K562 (cell line): ENCODE results near the gene ARF4. TPM values are rescaled to one million over a fixed set of nuclear protein-coding genes. Genes with fewer than 3 reads are reported as not detected.

Experiments
- ATF4 ChIP-seq: fragments of 450-650 bp; formaldehyde crosslinking; IDR thresholded peaks from 2 replicates; pipeline ENCODE4 v1.4.0; 2022; ENCODE audit warnings: mild to moderate bottlenecking, moderate library complexity
- CEBPG ChIP-seq, 3 experiments: fragments of 200-800 bp in 1 of 3; sonication (Bioruptor generic) in 1 of 3; sonication (generic) in 1 of 3; formaldehyde crosslinking in 1 of 3; IDR thresholded peaks in 2 of 3; conservative IDR thresholded peaks in 1 of 3; 2 replicates each; pipeline versions ENCODE4 v1.6.1 to v1.8.0; 2016 to 2022; ENCODE audit warnings: missing compliant biosample characterization in 2 of 3, missing genetic modification characterization in 2 of 3, mild to moderate bottlenecking in 1 of 3, missing genetic modification reagents in 1 of 3
- CHD2 ChIP-seq: IDR thresholded peaks from 2 replicates; pipeline ENCODE4 v1.6.1; 2011; ENCODE audit warnings: low read depth, low read length
- EHMT2 ChIP-seq: fragments of 450-650 bp; IDR thresholded peaks from 2 replicates; pipeline ENCODE4 v1.6.1; 2018; ENCODE audit warnings: antibody characterized with exemption
- FIP1L1 ChIP-seq: fragments of 200-400 bp; formaldehyde crosslinking; IDR thresholded peaks from 2 replicates; pipeline ENCODE4 v1.6.1; 2018; ENCODE audit warnings: mild to moderate bottlenecking, low read depth, low read length; ENCODE audit not compliant: poor library complexity, severe bottlenecking
- FOXO4 ChIP-seq: fragments of 450-650 bp; formaldehyde crosslinking; IDR thresholded peaks from 2 replicates; pipeline ENCODE4 v1.4.0; 2020; ENCODE audit warnings: mild to moderate bottlenecking, moderate library complexity
- NCOA2 ChIP-seq, 2 experiments: fragments of 450-650 bp; IDR thresholded peaks; 2 replicates each; pipeline ENCODE4 v1.6.1; 2018; ENCODE audit warnings: mild to moderate bottlenecking in 2 of 2, moderate library complexity in 1 of 2; ENCODE audit not compliant: partially characterized antibody in 2 of 2
- PHF20 ChIP-seq: fragments of 450-650 bp; IDR thresholded peaks from 2 replicates; pipeline ENCODE4 v1.6.1; 2018; ENCODE audit not compliant: partially characterized antibody
- PURB ChIP-seq: sonication (generic); formaldehyde crosslinking; IDR thresholded peaks from 2 replicates; pipeline ENCODE4 v1.9.0; 2021; ENCODE audit warnings: low read depth, mild to moderate bottlenecking, missing genetic modification reagents
- THAP12 ChIP-seq: fragments of 250-450 bp; sonication (Bioruptor Pico); IDR thresholded peaks from 2 replicates; pipeline ENCODE4 v1.9.0; 2021; ENCODE audit warnings: mild to moderate bottlenecking, inconsistent platforms
- ZNF140 ChIP-seq: fragments of 250-450 bp; sonication (Bioruptor Pico); IDR thresholded peaks from 2 replicates; pipeline ENCODE4 v1.8.0; 2021; ENCODE audit warnings: moderate library complexity, mild to moderate bottlenecking, inconsistent platforms
- ZNF3 ChIP-seq: fragments of 250-450 bp; sonication (Bioruptor Pico); IDR thresholded peaks from 2 replicates; pipeline ENCODE4 v1.5.0; 2021; ENCODE audit warnings: mild to moderate bottlenecking, moderate library complexity
- ZNF707 ChIP-seq: fragments of 250-450 bp; sonication (Bioruptor Pico); conservative IDR thresholded peaks from 2 replicates; pipeline ENCODE4 v1.8.0; 2022; ENCODE audit warnings: inconsistent platforms, mild to moderate bottlenecking, moderate library complexity
- ZNF79 ChIP-seq: fragments of 250-450 bp; sonication (Bioruptor Pico); IDR thresholded peaks from 2 replicates; pipeline ENCODE4 v1.4.0; 2020; ENCODE audit warnings: low read depth, mild to moderate bottlenecking, moderate library complexity
- polyA plus RNA-seq, 8 experiments: library from polyadenylated mRNA; depleted of rRNA in 4 of 8; stranded (reverse) in 5 of 8; unstranded in 3 of 8; fragments of >200 nt; fragmentation: Nextera tagmentation in 2 of 8; fragmentation: Illumina TruSeq in 1 of 8; extraction: Ambion mirVana in 2 of 8; extraction: Trizol in 1 of 8; gene quantifications; 2 replicates each; pipeline versions ENCODE4 v1.2.1 to v1.2.3, GENCODE V29; 2011 to 2014; ENCODE audit warnings: inconsistent platforms in 1 of 8, missing spikeins in 1 of 8
- total RNA-seq, 7 experiments: library from RNA; depleted of rRNA in 6 of 7; stranded (reverse); fragments of >200 nt in 6 of 7; fragmentation: Illumina TruSeq in 2 of 7; extraction: Trizol in 2 of 7; gene quantifications; 2 replicates each; pipeline versions ENCODE4 v1.2.1 to v1.2.3, GENCODE V29; 2011 to 2021; ENCODE audit warnings: low replicate concordance in 1 of 7
- TF ChIP-seq, protein P1 (sequence below): fragments of 250-450 bp; sonication (Bioruptor Pico); IDR thresholded peaks from 2 replicates; pipeline ENCODE4 v1.4.0; 2020; ENCODE audit warnings: mild to moderate bottlenecking, moderate library complexity
- TF ChIP-seq, protein P2 (sequence below): sonication (generic); formaldehyde crosslinking; IDR thresholded peaks from 2 replicates; pipeline ENCODE4 v1.8.0; 2022; ENCODE audit warnings: missing genetic modification reagents, mild to moderate bottlenecking, borderline replicate concordance

Gene ARF4
- total and polyA plus RNA-seq, 9 of the 15 experiments (the other 6 are each of a cell fraction or from before 2014, with no cell fraction given): 41.1 to 273 (median 83.8) TPM

GRCh38 chr3:57555738-57556458 lies 41.2 kb downstream of the ARF4 start, which contains the start of gene PDE12 (continued):
- TF ChIP-seq CHD2: peak; percentile 94
- peak; percentile 93 for TF ChIP-seq PHF20
- no peak for TF ChIP-seq CEBPG (CRISPR knock-in tag; IDR thresholded peaks at IDR 0.05)
- no peak for TF ChIP-seq CEBPG (tag; conservative IDR thresholded peaks at IDR 0.05 in 1 of 2, IDR thresholded peaks at IDR 0.05 in 1 of 2)
- TF ChIP-seq ATF4: no peak
- TF ChIP-seq, protein P1, sequence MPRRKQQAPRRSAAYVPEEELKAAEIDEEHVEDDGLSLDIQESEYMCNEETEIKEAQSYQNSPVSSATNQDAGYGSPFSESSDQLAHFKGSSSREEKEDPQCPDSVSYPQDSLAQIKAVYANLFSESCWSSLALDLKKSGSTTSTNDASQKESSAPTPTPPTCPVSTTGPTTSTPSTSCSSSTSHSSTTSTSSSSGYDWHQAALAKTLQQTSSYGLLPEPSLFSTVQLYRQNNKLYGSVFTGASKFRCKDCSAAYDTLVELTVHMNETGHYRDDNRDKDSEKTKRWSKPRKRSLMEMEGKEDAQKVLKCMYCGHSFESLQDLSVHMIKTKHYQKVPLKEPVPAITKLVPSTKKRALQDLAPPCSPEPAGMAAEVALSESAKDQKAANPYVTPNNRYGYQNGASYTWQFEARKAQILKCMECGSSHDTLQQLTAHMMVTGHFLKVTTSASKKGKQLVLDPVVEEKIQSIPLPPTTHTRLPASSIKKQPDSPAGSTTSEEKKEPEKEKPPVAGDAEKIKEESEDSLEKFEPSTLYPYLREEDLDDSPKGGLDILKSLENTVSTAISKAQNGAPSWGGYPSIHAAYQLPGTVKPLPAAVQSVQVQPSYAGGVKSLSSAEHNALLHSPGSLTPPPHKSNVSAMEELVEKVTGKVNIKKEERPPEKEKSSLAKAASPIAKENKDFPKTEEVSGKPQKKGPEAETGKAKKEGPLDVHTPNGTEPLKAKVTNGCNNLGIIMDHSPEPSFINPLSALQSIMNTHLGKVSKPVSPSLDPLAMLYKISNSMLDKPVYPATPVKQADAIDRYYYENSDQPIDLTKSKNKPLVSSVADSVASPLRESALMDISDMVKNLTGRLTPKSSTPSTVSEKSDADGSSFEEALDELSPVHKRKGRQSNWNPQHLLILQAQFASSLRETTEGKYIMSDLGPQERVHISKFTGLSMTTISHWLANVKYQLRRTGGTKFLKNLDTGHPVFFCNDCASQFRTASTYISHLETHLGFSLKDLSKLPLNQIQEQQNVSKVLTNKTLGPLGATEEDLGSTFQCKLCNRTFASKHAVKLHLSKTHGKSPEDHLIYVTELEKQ (CRISPR knock-in tag): no peak
- peak; percentile 86 for TF ChIP-seq EHMT2
- no peak for TF ChIP-seq ZNF79 (CRISPR knock-in tag)
- no peak for TF ChIP-seq ZNF140 (CRISPR knock-in tag)
- TF ChIP-seq ZNF707 (CRISPR knock-in tag): no peak; the same call in 1 of the 2 replicates
- no peak for TF ChIP-seq NCOA2 (IDR thresholded peaks at IDR 0.05; ENCODE audit: partially characterized antibody in 2 of 2)
- no peak for TF ChIP-seq FOXO4 (CRISPR knock-in tag)
- no peak for TF ChIP-seq PURB
- TF ChIP-seq, protein P2, sequence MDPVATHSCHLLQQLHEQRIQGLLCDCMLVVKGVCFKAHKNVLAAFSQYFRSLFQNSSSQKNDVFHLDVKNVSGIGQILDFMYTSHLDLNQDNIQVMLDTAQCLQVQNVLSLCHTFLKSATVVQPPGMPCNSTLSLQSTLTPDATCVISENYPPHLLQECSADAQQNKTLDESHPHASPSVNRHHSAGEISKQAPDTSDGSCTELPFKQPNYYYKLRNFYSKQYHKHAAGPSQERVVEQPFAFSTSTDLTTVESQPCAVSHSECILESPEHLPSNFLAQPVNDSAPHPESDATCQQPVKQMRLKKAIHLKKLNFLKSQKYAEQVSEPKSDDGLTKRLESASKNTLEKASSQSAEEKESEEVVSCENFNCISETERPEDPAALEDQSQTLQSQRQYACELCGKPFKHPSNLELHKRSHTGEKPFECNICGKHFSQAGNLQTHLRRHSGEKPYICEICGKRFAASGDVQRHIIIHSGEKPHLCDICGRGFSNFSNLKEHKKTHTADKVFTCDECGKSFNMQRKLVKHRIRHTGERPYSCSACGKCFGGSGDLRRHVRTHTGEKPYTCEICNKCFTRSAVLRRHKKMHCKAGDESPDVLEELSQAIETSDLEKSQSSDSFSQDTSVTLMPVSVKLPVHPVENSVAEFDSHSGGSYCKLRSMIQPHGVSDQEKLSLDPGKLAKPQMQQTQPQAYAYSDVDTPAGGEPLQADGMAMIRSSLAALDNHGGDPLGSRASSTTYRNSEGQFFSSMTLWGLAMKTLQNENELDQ: 0 out of 2 replicates have a peak, but pooled peaks have one; percentile 29
- no peak for TF ChIP-seq THAP12 (CRISPR knock-in tag)
- peak; percentile 49 for TF ChIP-seq FIP1L1
- TF ChIP-seq ZNF3 (CRISPR knock-in tag): no peak
